Measurements from ENCODE around the gene WIPI1.

WIPI1 gene

GRCh38 chr17:68375566-68375965, 81.7 kb downstream of the WIPI1 start:
- no peak overlapping the region for H3K27ac Mint-ChIP-seq
- DNase-seq (ENCODE audit: low spot score), result no peak
- no peak overlapping the region for H3K4me3 Mint-ChIP-seq
- no peaks in the 10 kb centered on the region for H3K9me3 Mint-ChIP-seq
- H3K4me1 Mint-ChIP-seq (ENCODE audit: low read depth), result no peaks in the 10 kb centered on the region
- H3K27me3 Mint-ChIP-seq (ENCODE audit: low read depth), result no peaks in the 10 kb centered on the region
- H3K36me3 Mint-ChIP-seq (ENCODE audit: low read depth), result peaks cover 18% of the 10 kb centered on the region
